ENCODE measurements around the gene RAB40C.

RAB40C gene

DNA sequence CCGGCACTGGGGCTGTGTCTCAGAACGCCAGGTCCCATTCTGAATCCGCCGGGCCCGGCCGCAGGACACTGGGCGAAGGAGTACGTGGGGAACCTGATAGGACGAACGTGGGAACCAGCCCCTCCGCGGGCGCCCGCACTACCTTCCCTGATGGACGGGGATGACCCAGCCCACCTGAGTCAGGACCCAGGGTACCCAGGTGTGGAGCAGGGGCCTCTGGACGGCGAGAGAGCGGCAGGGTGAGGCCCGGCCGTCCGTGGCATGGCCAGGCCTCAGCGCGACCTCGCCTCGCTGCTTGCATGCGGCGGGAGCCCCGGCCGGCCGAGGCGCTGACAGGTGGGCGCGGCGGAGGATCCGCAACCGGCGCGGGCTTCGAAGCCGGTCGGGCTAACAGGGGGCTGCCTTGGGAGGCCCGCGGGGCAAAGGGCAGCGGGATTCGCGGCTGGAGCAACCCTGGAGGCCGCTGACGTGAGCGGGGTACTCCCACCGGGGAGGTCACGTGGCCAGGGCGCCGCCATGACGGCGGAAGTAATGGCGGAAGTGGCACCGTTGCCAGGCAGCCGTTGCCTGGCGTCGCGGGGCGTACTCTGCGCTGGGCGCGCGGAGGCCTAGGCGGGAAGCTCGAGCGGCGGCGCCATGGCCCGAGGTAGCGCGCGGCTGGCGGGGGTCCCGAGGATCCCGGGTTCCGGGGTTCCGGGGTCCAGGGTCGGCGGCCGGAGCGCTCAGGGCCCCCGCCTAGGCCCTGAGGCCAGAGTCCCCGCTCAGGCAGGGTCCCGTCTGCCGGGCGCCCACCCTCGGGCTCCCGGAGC, 59.1 kb downstream of the RAB40C start, which contains the start of gene WDR90:
Gene WDR90, plus strand, starts transcription at position 585 of the 809 bp plus-strand sequence. Its CDS starts 52 bp downstream, at position 637.
- DNase-seq = peak; percentile 98

DNA sequence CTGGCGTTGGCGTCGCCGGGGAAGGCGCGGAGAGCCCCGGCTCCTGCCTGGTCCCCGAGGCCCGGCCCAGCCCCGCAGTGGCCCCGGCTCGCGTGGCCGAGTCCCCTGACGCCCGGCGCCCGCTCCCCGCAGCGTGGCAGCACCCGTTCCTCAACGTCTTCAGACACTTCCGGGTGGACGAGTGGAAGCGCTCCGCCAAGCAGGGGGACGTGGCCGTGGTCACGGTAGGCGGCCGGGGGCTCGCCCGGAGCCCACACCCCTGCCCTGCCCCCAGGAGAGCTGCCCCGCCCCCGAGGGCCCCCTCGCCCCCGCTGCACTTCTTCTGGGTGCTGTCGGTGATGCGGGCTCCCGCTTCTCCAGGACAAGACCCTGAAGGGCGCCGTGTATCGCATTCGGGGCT, 59.8 kb downstream of the RAB40C start:
- peak; percentile 61 for DNase-seq

GRCh38 chr16:651844-652243, 62.0 kb downstream of the RAB40C start:
- no peak for DNase-seq

- DNase-seq = no peak
Observed at GRCh38 chr16:652454-653305, 62.8 kb downstream of the RAB40C start.

GRCh38 chr16:654034-654433, 64.2 kb downstream of the RAB40C start:
- no peak for DNase-seq

DNA sequence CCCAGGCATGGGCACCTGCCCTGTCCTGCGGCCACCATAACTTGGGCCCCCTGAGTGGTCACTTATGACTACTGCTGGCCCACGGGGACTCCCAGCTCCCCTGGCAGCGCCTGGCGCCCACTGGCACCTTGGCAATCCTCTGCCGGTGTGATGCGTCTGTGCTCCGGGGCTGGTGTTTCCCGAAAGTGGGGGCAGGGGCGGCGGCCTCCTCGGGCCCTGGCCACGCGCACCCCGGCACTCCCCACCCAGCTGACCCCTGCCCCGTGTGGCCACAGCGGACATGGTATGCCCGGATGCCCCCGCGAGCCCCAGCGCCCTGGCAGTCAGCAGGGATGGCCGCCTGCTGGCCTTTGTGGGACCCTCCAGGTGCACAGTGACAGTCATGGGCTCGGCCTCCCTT, 67.6 kb downstream of the RAB40C start:
- DNase-seq = no peak

- no peak for DNase-seq
Observed at GRCh38 chr16:658679-659571, 69.1 kb downstream of the RAB40C start.

- no peak for DNase-seq
Observed at GRCh38 chr16:659618-660017, 69.8 kb downstream of the RAB40C start.

- DNase-seq = no peak
Observed at GRCh38 chr16:660132-660458, 70.2 kb downstream of the RAB40C start.

GRCh38 chr16:660459-661183, 70.8 kb downstream of the RAB40C start:
- DNase-seq = peak; percentile 96

- no peak for DNase-seq
Observed at GRCh38 chr16:661184-661821, 71.4 kb downstream of the RAB40C start.

DNA sequence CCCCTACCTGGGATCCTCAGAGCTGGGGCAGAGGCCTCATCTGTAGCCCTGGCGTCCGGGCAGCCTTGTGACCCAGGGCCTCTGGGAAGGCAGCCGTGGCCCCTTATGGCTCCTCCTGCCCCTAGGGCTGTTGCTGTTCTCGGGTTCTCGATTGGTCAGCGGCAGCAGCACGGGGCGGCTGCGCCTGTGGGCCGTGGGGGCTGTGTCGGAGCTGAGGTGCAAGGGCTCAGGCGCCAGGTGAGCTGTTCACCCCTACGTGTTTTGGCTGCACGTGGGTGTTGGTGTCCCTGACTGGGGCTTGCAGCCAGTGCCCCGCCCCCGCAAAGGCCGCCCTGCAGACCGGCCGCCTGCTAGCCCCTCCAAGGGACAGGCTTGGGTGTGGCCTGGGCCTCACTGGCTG, 72.2 kb downstream of the RAB40C start:
- no peak for DNase-seq

GRCh38 chr16:662597-662996, 72.7 kb downstream of the RAB40C start:
- no peak for DNase-seq

DNA sequence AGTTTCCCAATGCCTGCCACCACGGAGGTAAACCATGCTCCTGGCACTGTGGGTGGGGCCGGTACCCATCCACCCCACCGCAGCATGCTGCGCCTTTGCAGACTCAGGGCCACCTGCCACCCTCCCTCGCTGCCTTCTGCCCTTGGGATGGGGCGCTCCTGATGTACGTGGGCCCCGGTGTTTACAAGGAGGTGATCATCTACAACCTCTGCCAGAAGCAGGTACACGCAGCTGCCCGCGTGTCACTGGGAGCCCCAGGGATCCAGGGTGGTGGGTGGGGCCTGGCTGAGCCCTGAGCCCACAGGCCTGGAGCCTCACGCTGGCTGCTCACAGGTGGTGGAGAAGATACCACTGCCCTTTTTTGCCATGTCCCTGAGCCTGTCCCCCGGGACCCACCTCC, 76.7 kb downstream of the RAB40C start:
- no peak for DNase-seq

DNA sequence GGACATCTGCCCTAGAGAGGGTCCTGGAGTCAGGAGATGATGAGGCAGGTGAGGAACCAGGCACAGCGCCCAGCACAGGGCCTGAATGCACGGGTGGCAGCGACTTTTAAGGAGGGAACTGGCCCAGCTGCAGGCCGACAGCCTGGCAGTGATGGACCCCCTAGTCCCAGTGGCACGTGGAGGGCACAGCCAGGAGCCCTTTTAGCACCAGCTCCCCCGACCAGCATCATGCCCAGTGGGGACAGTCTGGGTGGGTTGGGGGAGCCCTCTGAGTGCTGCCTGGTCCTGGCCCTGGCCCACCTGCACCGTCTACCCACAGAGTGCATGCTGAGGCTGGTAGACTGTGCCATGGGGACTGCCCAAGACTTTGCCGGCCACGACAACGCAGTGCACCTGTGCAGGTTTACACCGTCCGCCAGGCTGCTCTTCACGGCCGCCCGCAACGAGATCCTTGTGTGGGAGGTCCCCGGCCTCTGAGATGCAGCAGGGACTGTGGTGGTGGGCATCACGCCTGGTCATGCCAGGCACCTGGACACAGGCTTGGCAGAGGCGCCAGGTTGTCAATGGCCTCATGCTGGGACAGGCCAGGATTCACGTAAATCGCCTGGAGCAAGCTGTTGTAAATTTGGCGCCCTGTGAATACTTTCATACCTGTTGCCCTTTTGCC, 77.4 kb downstream of the RAB40C start:
- no peak for DNase-seq

DNA sequence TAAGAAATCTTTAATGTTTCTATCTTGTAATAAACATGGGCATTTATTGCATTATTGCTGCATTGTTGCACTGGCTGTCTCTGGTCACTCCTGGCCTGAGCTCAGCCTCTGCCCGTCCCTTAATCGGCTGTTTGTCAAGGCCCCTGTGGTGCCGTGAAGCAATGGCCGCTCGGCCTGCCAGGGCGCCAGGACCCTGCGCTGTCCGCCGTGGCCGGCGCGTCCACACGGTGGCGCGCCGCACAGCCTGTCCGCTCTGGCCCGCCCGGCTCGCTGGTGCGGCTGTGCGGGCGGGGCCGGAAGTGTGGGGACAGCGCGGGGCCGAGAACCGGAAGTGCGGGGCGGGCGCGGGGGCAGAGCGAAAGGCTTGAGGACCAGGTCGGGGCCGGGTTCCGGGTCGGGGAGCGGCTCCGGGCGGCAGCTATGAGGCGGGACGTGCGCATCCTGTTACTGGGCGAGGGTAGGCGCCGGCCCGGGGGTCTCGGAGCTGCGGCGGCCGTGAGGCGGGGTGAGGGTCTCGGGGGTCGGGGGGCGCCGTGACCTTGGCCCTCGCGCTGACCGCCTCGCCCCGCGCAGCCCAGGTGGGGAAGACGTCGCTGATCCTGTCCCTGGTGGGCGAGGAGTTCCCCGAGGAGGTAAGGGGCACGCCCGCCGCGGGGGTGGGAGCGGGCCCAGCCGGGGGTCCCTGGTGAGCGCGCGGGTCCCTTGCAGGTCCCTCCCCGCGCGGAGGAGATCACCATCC, 78.1 kb downstream of the RAB40C start, which contains the start of gene RHOT2:
Gene RHOT2, plus strand, starts transcription at position 353 of the 739 bp plus-strand sequence. Its CDS starts 68 bp downstream, at position 421.
- DNase-seq = peak; percentile 98

DNA sequence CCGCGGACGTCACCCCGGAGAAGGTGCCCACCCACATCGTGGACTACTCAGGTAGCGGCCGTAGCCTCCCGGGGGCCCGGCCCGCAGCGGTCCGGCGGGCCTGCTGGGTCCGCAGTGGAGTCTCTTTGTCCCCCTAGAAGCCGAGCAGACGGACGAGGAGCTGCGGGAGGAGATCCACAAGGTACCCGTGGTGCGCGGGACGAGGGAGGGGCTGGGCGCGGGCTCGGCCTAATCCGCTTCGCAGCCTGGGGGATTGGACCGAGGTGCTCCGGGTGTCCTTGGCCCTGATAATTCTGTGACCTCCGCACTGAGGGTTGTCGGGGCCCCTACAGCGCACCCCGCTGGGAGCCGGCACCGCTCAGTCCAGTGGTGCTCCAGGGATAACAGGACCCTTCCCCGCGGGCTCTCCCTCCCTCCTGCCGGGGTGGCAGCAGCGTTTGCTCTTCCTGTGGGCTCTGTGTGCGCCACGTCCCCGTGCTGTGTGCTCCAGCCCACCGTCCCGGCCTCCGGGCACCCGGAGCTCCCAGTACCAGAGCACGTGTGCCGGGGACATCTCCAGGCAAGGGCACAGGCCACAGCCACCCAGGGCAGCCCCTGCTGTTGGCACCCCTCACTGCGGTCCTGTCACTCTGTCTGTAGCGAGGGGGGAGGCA, 78.8 kb downstream of the RAB40C start:
- peak; percentile 36 for DNase-seq

DNA sequence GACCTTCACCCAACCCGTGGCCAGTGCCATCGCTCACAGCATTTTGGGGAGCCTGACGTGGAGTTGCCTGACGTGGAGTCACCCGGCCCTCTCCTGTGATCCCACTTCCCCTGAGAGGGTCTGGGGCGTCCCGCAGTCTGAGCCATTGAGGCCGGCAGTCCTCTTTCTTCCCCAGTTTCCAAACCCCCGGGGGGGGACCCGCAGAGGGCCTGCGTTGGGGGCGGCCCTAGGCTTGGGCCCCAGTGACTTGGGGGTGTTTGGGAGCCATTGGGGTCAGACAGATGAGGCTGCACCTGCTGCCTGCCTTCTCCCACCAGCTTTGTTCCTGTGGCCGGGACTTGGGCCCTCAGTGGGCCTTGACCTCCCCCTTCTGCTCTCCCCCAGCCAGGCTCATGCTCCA, 79.8 kb downstream of the RAB40C start:
- no peak for DNase-seq

DNA sequence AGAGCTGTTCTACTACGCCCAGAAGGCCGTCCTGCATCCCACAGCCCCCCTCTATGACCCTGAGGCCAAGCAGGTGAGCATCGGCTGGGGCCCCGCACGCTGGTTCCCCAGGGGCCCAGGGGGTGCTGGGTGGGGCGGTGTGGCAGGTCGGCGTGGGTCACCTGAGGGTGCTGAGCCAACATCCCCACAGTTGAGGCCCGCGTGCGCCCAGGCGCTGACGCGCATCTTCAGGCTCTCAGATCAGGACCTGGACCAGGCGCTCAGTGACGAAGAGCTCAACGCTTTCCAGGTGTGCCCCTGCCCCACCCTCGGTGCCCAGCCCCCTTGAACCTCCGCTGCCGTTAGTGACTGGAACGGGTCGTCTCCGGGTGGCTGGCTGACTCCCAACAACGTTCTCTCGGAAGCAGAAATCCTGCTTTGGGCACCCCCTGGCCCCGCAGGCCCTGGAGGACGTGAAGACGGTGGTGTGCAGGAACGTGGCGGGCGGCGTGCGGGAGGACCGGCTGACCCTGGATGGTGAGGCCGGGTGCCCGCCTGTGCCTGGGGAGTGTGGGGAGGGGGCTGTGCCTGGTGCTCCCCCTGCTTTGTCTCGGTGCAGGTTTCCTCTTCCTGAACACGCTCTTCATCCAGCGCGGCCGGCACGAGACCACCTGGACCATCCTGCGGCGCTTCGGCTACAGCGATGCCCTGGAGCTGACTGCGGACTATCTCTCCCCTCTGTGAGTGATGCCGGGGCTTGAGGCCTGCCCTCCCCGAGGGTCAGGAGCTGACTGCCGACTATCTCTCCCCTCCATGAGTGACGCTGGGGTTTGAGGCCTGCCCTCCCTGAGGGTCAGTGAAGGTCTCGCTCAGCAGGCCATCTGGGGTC, 80.9 kb downstream of the RAB40C start:
- DNase-seq = no peak
